HG03139 (cell line): ENCODE measurements around the gene GHRH.

Source experiments
- ATAC-seq: cut with Tn5 transposase; IDR thresholded peaks from one replicate; pipeline ENCODE4 v1.9.1; 2021; ENCODE audit not compliant: unreplicated experiment

Gene GHRH

GRCh38 chr20:37291724-37292126, 30.1 kb upstream of the GHRH start:
- ATAC-seq, result no peak

- no peak for ATAC-seq
Observed at GRCh38 chr20:37290158-37290810, 28.7 kb upstream of the GHRH start.

- no peak for ATAC-seq
Observed at GRCh38 chr20:37288091-37288490, 26.5 kb upstream of the GHRH start.

- no peak for ATAC-seq
Observed at GRCh38 chr20:37285664-37286374, 24.2 kb upstream of the GHRH start.

GRCh38 chr20:37284691-37285161, 23.1 kb upstream of the GHRH start:
- no peak for ATAC-seq

GRCh38 chr20:37283530-37284195, 22.0 kb upstream of the GHRH start:
- no peak for ATAC-seq

- no peak for ATAC-seq
Observed at GRCh38 chr20:37282556-37282955, 20.9 kb upstream of the GHRH start.

GRCh38 chr20:37280403-37280802, 18.8 kb upstream of the GHRH start:
- no peak for ATAC-seq

GRCh38 chr20:37279820-37280219, 18.2 kb upstream of the GHRH start:
- no peak for ATAC-seq

GRCh38 chr20:37278966-37279590, 17.5 kb upstream of the GHRH start:
- no peak for ATAC-seq

- ATAC-seq, result no peak
Observed at GRCh38 chr20:37277253-37277593, 15.6 kb upstream of the GHRH start.

GRCh38 chr20:37276494-37277252, 15.1 kb upstream of the GHRH start:
- ATAC-seq, result no peak

GRCh38 chr20:37274851-37275524, 13.4 kb upstream of the GHRH start:
- ATAC-seq, result no peak

- no peak for ATAC-seq
Observed at GRCh38 chr20:37273988-37274387, 12.4 kb upstream of the GHRH start.

GRCh38 chr20:37271421-37271768, 9.8 kb upstream of the GHRH start:
- no peak for ATAC-seq

- ATAC-seq, result no peak
Observed at GRCh38 chr20:37270576-37271420, 9.2 kb upstream of the GHRH start.

GRCh38 chr20:37267667-37268313, 6.2 kb upstream of the GHRH start:
- ATAC-seq, result no peak

- ATAC-seq, result no peak
Observed at GRCh38 chr20:37266940-37267666, 5.5 kb upstream of the GHRH start.

GRCh38 chr20:37265152-37265551, 3.5 kb upstream of the GHRH start:
- ATAC-seq, result no peak
